ENCODE results near the gene CRYBB1.

CRYBB1 gene

DNA sequence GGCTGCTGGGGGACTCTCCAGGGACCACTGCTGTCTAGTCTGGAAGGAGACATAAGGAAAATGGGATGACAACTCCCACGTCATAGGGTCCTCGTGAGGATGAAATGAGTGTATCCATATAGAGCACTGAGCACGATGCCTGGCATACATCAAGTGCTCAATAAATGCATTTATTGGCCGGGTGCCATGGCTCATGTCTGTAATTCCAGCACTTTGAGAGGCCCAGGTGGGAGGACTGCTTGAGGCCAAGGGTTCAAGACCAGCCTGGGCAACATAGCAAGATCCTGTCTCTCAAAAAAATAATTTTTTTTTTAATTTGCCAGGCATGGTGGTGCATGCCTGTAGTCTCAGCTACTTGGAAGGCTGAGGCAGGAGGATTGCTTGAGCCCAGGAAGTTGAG, 15.7 kb downstream of the CRYBB1 start:
- DNase-seq, result no peak
- no peak for TF ChIP-seq CTCF (IDR thresholded peaks at IDR 0.05)

DNA sequence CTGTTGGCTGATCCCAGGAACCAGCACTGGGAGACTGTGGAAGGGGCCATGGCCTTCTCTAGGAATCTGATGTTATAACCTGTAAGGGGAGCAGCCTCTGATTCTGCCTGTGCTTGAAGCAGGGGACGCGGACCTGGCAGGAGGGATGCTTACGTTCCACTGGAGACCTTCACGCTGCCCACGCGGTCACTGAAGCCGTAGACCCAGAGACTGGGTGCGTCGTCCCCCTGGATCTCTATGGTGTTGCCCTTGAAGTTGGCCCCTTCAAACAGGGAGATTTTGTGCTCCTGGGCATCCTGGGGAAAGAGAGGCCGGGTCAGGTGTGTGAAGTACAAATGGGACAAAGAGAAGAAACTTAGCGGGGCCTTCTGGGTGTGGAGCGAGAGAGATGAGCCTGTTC, 16.1 kb downstream of the CRYBB1 start:
- no peak overlapping the region for H3K4me3 ChIP-seq
- H3K36me3 ChIP-seq, result no peaks in the 10 kb centered on the region
- H3K4me1 ChIP-seq, result no peaks in the 10 kb centered on the region
- no peak overlapping the region for H3K27ac ChIP-seq
- TF ChIP-seq CTCF (IDR thresholded peaks at IDR 0.05), result no peak
- DNase-seq, result no peak
- H3K27me3 ChIP-seq, result no peaks in the 10 kb centered on the region
- intact Hi-C loops (cut with DNase I; ENCODE audit: low total_unique reads), result no loop called here
- H3K9me3 ChIP-seq, result no peaks in the 10 kb centered on the region

More for the DNA sequence above, 15.7 kb downstream of the CRYBB1 start:
- Histone ChIP-seq H3K4me1 (no peaks in the 10 kb centered on the region), H3K27me3 (no peaks in the 10 kb centered on the region), H3K27ac (no peak overlapping the region), H3K9me3 (no peaks in the 10 kb centered on the region), H3K36me3 (no peaks in the 10 kb centered on the region), H3K4me3 (no peak overlapping the region)
- intact Hi-C loops (cut with DNase I; ENCODE audit: low total_unique reads), result no loop called here

DNA sequence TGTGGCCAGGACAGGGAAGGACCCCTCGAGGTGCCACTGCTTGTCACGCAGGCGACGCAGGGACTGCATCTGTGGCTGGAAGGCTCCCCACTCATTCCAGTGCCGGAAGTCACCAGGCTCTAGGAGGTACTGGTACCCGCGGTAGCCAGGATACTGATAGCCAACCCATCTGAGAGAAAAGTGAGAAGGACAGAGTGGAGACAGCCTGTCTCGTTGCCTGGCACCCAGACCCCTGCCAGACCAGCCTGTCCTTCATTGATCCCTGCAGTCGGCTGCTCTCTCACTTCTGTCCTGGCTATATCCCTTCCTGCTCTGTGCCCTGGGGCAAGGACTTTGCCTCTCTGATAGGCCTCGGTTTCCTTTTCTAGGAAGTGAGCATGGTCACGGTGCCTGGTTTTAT, 18.3 kb downstream of the CRYBB1 start:
- Histone ChIP-seq H3K4me1 (no peaks in the 10 kb centered on the region), H3K27me3 (no peaks in the 10 kb centered on the region), H3K27ac (no peak overlapping the region), H3K4me3 (no peak overlapping the region), H3K9me3 (no peaks in the 10 kb centered on the region), H3K36me3 (no peaks in the 10 kb centered on the region)
- no peak for TF ChIP-seq CTCF (IDR thresholded peaks at IDR 0.05)
- no peak for DNase-seq
- intact Hi-C loops (cut with DNase I; ENCODE audit: low total_unique reads), result no loop called here

GRCh38 chr22:26597480-26597879, 20.3 kb downstream of the CRYBB1 start:
- Histone ChIP-seq H3K4me1 (no peaks in the 10 kb centered on the region), H3K9me3 (no peaks in the 10 kb centered on the region), H3K4me3 (no peak overlapping the region), H3K36me3 (no peaks in the 10 kb centered on the region), H3K27me3 (no peaks in the 10 kb centered on the region), H3K27ac (no peak overlapping the region)
- TF ChIP-seq CTCF (IDR thresholded peaks at IDR 0.05), result no peak
- no peak for DNase-seq
- intact Hi-C loops (cut with DNase I; ENCODE audit: low total_unique reads), result no loop called here

DNA sequence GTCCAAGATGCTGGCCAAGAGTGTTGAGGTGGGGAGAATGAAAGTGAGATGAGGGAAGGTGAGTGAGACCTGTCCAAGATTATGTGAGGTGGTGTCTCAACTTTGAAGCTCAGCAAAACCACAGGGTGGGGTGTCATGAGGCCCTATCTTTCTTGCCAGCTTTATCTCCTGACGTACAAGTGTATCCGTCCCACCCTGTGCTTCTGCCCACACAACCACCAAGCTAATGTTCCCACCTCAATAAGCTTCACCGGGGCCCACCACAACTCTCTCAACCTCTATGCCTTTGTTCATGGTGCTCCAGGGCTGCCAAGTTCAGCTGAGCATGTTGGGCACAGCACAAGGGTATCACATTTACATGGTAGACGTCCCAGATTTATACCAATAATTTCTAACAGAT, 20.8 kb downstream of the CRYBB1 start:
- H3K27ac ChIP-seq, result no peak overlapping the region
- H3K4me1 ChIP-seq, result no peaks in the 10 kb centered on the region
- intact Hi-C loops (cut with DNase I; ENCODE audit: low total_unique reads), result no loop called here
- H3K9me3 ChIP-seq, result no peaks in the 10 kb centered on the region
- H3K27me3 ChIP-seq, result no peaks in the 10 kb centered on the region
- no peaks in the 10 kb centered on the region for H3K36me3 ChIP-seq
- no peak for DNase-seq
- TF ChIP-seq CTCF (IDR thresholded peaks at IDR 0.05), result no peak
- H3K4me3 ChIP-seq, result no peak overlapping the region

DNA sequence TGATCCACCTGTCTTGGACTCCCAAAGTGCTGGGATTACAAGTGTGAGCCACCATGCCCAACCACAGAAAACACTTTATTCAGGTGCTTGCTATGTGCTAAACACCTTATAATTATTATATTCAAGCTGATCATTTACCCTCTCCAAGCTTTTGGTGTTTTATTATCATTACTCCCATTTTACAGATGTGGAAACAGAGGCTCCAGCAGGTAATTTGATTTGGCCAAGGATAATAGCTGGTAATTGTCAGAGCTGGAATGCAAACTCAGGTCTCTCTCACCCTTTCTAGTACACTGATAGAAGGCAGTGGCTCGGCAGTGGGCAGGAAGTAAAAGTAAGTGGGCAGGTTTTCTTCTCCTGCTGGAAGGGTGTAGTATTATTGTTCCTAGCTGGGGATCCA, 24.1 kb downstream of the CRYBB1 start:
- Histone ChIP-seq H3K36me3 (no peaks in the 10 kb centered on the region), H3K27ac (no peak overlapping the region), H3K27me3 (no peaks in the 10 kb centered on the region), H3K9me3 (no peaks in the 10 kb centered on the region), H3K4me3 (no peak overlapping the region), H3K4me1 (peaks cover 0 to 17% (median 9%) of the 10 kb centered on the region in 4 donors)
- intact Hi-C loops (cut with DNase I; ENCODE audit: low total_unique reads), result no loop called here
- DNase-seq, result no peak
- no peak for TF ChIP-seq CTCF (IDR thresholded peaks at IDR 0.05)
